ENCODE measurements around the gene PPP2R5C. TPM values are rescaled to one million over a fixed set of nuclear protein-coding genes. Genes with fewer than 3 reads are reported as not detected.
A peak's percentile ranks its signal among the peaks of the same experiment; 100 is the strongest.

Gene PPP2R5C
- total and polyA plus RNA-seq, 2 of the 4 experiments (the other 2 are of a cell fraction) = 65.9 to 78.7 TPM

DNA sequence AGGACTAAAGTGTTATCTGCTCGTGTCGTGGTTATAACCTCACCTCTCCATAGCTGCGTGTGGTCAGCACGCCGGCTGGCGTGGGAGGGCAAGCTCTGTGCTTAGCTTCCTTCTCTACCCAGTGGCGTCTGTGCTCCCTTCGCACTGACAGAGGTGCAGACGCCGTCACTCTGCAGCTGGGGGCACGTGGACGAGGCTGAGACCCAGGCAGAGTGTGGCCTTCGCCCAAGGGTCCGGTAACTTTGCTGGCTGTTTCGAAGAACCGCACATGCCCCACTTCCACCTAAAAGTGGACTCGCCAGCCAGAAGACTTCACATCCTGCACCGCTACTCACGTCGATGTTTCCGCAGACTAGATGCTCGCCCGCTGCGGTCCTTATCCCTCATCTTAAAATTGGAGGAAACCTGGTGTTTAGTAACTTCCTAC is 166.9 kb downstream of the PPP2R5C start:
- Histone ChIP-seq H2BK120ac (ENCODE audit: low read depth, low read length) (peak overlapping the region; percentile 62; the same call in 1 of the 2 replicates), H3K18ac (ENCODE audit: low read depth, low read length) (no peak overlapping the region), H3K27me3 (ENCODE audit: control insufficient read depth, insufficient read depth, low read length) (no peaks in the 10 kb centered on the region), H3K4ac (ENCODE audit: low read depth, low read length) (peak overlapping the region; percentile 69; the same call in 1 of the 2 replicates), H2AK5ac (ENCODE audit: low read depth, low read length) (peak overlapping the region; percentile 59; the same call in 1 of the 2 replicates), H3K56ac (ENCODE audit: extremely low read depth, insufficient read depth, low read length) (no peak overlapping the region), H3K9me1 (ENCODE audit: insufficient read depth, low read length) (peaks cover 8% of the 10 kb centered on the region), H3K4me3 (ENCODE audit: insufficient read depth, low read depth, low read length) (no peak overlapping the region), H4K20me1 (ENCODE audit: insufficient read depth, low read length) (peaks cover 5% of the 10 kb centered on the region; the same call in 1 of the 2 replicates), H2AFZ (replicated peaks; ENCODE audit: low read length, poor library complexity) (peak overlapping the region; percentile 56), H2BK15ac (ENCODE audit: low read depth, low read length) (peak overlapping the region; percentile 73; the same call in 2 of the 3 replicates), H3K14ac (replicated peaks; ENCODE audit: low read depth, low read length) (peak overlapping the region; percentile 54), H3K4me1 (ENCODE audit: control insufficient read depth, insufficient read depth, low read length) (peaks cover 4% of the 10 kb centered on the region), H3K27ac (ENCODE audit: insufficient read depth, low read length) (peak overlapping the region; percentile 35; the same call in 1 of the 2 replicates), H3K23ac (ENCODE audit: low read depth, low read length) (0 out of 2 replicates have a peak overlapping the region, but pooled peaks have one; percentile 31), H4K8ac (ENCODE audit: low read depth in 2 of 2, low read length in 2 of 2) (peak overlapping the region in 1 of 2 experiments; percentile 30; a peak in 1 of 4 replicates), H4K91ac (ENCODE audit: insufficient read depth, low read depth, low read length) (no peak overlapping the region), H2BK5ac (ENCODE audit: low read depth, low read length, poor library complexity, severe bottlenecking) (peak overlapping the region; percentile 25), H3K79me1 (ENCODE audit: low read depth in 1 of 2, low read length in 2 of 2) (peaks cover 6 to 8% of the 10 kb centered on the region in 2 experiments), H2AK9ac (replicated peaks; ENCODE audit: low read depth, low read length, poor library complexity) (peak overlapping the region; percentile 31), H3K4me2 (ENCODE audit: low read depth, low read length) (no peak overlapping the region), H3K9me3 (ENCODE audit: control insufficient read depth, insufficient read depth, low read length) (no peaks in the 10 kb centered on the region), H3K36me3 (ENCODE audit: control insufficient read depth, insufficient read depth, low read length) (peaks cover 9% of the 10 kb centered on the region; the same call in 1 of the 2 replicates), H3K9ac (ENCODE audit: low read depth, low read length) (no peak overlapping the region), H4K5ac (ENCODE audit: low read depth, low read length) (no peak overlapping the region), H2BK20ac (ENCODE audit: low read depth, low read length) (peak overlapping the region; percentile 71)
- dilution Hi-C loops (cut with HindIII; ENCODE audit: low sequenced_read_pairs, unreplicated experiment) (no loop called here), intact Hi-C loops (cut with micrococcal nuclease) (loop anchor here (10.0 kb wide), 1 partner anchor 154 kb away; no protein-coding TSS in a partner anchor), in situ Hi-C loops (cut with MboI; ENCODE audit: low sequenced_read_pairs) (no loop called here)
- 95% methylated on average over 20 of the region's 24 CpGs; no CpG with 5 or more reads in 1 of the 2 experiments for WGBS, 2 experiments (ENCODE audit: extremely low coverage in 2 of 2, insufficient read length in 1 of 2)
- DNase-seq = no peak
- TF ChIP-seq RFX5 (IDR thresholded peaks at IDR 0.05; ENCODE audit: low read depth, low read length) (no peak), NFE2L2 (IDR thresholded peaks at IDR 0.05; ENCODE audit: low read depth, low read length) (no peak), CEBPB (IDR thresholded peaks at IDR 0.05; ENCODE audit: low read depth, low read length) (no peak), RAD21 (IDR thresholded peaks at IDR 0.05; ENCODE audit: low read length) (no peak), MXI1 (IDR thresholded peaks at IDR 0.05; ENCODE audit: borderline replicate concordance, low read depth, low read length) (no peak), MAFK (IDR thresholded peaks at IDR 0.05; ENCODE audit: low read depth, low read length) (no peak), CHD1 (IDR thresholded peaks at IDR 0.05; ENCODE audit: low read depth, low read length) (no peak), BHLHE40 (IDR thresholded peaks at IDR 0.05; ENCODE audit: low read depth, low read length) (no peak)
- TF ChIP-seq, protein P1, sequence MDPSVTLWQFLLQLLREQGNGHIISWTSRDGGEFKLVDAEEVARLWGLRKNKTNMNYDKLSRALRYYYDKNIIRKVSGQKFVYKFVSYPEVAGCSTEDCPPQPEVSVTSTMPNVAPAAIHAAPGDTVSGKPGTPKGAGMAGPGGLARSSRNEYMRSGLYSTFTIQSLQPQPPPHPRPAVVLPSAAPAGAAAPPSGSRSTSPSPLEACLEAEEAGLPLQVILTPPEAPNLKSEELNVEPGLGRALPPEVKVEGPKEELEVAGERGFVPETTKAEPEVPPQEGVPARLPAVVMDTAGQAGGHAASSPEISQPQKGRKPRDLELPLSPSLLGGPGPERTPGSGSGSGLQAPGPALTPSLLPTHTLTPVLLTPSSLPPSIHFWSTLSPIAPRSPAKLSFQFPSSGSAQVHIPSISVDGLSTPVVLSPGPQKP (IDR thresholded peaks at IDR 0.05; ENCODE audit: borderline replicate concordance, low read depth, low read length) = no peak
- BruUV-seq (replicated peaks) = no TSS peak
- no peak for ATAC-seq (ENCODE audit: low read depth)
- ChIA-PET POLR2A (ENCODE audit: unreplicated experiment) (no interaction called here), CTCF (interaction anchor here (0.6 to 0.7 kb wide), 2 partner anchors 85 to 171 kb away, joined by 3 to 5 read pairs; no protein-coding TSS in a partner anchor)
